Measurements from ENCODE around the gene KLK1.
"Not testable (repeated sequence)": the region's sequence is repeated elsewhere in the genome, so short reads cannot be mapped to it uniquely, and the experiment has no call there.

Gene KLK1

GRCh38 chr19:50812474-50812873 is 11.1 kb downstream of the KLK1 start:
- no peak for DNase-seq

DNA sequence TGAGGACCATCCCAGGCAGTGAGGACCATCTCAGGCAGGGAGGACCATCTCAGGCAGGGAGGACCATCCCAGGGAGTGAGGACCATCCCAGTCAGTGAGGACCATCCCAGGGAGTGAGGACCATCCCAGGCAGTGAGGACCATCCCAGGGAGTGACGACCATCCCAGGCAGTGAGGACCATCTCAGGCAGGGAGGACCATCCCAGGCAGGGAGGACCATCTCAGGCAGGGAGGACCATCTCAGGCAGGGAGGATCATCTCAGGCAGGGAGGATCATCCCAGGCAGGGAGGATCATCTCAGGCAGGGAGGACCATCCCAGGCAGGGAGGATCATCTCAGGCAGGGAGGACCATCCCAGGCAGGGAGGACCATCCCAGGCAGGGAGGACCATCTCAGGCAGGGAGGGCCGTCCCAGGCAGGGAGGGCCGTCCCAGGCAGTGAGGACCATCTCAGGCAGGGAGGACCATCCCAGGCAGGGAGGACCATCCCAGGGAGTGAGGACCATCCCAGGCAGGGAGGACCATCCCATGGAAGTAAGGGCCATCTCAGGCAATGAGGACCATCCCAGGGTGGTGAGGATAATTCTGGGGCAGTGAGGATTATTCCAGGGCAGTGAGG is 11.9 kb downstream of the KLK1 start:
- DNase-seq, result not testable (repeated sequence)

DNA sequence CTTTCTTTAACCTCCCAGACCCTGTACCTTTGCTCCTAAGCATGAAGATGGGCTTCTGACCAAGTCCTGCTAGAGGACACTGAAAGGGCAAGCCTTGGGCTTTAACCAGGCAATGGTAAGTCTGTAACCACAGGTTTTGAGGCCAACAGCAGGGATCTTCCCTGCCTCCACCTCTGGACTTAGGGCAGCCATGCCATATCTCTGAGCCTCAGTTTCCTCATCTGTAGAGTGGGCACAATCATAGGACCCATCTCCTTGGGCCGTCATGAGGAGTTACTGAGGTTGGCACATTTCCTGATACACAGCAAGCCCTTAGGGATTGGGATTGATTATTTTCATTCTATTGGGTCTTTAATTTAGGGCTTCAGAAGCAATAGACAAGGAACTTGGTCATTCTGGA is 14.7 kb downstream of the KLK1 start:
- DNase-seq, result no peak

DNA sequence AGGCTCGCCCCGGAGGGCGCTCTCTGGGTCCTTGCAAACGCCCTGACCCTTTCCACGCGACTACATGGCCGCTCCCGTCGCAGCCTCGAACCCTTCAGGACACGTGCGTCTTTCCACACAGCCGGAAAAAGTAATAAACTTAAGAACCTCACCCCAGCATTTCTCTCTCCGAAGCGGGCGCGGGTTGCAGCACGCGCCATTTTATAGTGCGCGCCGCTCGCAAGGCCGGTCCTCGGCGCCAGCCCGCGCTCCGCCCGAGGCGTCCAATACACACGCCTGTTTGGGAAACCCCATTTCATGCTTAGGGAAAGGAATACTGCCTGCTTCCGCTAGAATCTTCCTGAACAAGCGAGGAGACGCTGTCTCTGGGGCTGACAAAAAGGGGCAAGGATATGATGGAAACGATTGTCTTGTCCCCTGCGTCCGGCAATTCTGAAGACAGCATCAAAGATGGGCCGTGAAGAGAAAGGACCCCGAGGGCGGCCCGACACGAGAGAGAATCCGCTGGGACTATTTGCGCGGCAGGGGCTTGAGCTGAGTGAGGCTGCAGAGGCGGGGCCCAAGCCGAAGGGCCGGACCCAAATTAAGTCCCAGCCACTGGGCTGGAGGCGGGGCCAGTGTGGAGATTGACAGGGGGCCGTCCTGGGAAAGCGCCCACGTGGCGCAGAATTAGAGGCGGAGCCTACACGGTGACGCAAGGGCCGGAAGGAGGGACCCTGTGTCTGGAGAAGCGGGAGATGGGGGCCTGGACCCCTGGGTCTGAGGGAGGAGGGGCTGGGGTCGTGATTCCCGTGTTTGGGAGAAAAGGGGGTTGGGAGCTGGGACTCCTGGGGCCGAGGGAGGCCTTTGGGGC is 18.9 kb downstream of the KLK1 start:
- peak; percentile 99 for DNase-seq

DNA sequence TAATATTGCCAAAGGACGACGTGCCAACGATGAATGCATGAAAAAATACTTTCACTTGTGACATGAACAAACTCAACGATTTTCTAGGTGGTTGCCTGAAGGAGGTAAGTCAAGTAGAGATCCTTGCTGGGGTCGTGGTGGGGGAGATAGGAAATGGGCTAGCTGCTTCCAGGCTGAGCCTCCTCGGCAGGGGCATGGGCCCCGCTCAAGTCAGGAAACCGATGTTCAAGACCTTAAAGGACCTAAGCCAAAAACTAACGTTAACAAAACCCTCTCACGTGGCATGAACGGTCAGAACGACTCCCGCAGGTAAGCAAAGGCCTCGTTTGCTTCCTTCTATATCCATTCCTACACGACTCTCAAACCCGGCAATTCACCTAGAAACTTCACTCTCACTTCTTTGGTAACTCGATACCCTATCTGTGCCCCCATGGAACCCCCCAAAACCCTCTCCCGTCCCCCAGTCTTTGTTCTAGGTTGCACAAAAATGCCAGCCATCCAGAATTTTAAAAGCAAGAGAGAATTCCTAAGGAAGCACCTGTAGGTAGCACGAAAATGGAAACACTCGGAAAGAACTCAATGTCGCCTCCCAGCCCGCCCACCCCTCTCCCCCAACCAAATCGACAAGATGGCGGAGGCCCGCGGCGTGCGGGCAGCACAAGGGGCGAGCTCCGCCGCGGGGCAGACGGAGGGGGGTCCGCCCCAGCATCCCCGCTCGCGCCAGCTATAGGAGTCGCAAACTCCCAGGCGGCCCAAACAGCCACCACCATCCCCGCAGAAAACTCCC is 19.8 kb downstream of the KLK1 start:
- DNase-seq, result peak; percentile 47

DNA sequence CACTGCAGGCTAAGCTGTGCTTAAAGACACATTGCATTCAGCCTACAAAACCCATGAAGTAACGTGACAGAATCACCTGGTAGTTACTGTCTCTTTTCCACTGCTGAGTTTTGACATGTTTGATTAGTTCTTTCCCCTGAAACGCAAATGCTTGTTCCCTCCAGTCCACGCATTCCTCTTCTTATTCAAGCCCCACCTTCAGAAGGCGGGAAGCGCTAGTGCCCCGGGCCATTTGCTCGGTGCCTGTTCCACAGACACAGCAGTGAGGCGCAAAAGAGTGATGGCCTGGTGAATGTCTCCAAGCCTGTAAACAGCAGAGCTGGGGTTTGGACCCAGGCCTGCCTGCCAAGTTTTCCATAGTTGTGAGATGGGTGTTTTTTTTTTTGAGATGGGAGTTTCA is 22.5 kb downstream of the KLK1 start:
- no peak for DNase-seq

- no peak for DNase-seq
These were observed 24.1 kb downstream of the KLK1 start for GRCh38 chr19:50799547-50799851.

DNA sequence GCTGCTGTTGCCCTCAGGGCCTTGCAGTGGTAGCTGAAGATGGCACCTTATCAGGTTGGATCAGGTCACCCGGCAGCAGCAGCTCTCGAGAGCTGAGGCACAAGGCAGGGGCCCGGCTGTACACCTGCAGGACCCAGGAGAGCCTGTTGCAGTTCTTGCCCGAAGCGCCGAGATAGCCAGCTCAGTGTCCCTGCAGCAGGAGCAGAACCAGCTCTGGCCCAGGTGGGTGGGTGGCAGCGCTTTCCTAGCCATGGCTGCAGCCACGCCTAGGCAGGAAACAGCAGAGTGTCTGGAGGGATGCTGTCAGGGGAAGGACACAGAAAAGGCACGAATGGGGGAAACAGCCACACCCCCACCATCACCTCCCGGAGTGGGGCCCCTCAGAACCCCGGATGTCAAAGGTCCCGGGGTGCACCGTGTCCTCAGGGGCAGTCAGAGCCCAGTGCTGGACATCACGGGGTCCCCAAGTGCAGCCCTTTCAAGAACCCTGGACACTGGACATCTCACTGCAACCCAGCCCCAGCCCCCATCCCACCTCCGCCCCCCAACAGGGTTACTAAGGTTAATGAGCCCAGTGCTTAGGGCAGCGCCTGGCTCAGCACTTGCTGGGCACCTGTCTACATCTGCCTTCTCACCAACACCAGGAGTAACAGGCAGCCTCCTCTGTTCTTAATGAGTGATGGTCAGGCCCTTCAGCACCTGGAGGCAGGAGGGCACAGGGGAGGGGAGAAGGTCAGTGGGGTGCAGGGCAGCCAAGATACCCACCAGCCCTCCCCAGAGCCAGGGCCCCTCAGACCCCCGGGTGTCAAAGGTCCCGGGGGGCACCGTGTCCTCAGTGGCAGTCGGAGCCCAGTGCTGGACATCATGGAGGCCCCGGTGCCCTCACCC is 24.7 kb downstream of the KLK1 start:
- no peak for DNase-seq

DNA sequence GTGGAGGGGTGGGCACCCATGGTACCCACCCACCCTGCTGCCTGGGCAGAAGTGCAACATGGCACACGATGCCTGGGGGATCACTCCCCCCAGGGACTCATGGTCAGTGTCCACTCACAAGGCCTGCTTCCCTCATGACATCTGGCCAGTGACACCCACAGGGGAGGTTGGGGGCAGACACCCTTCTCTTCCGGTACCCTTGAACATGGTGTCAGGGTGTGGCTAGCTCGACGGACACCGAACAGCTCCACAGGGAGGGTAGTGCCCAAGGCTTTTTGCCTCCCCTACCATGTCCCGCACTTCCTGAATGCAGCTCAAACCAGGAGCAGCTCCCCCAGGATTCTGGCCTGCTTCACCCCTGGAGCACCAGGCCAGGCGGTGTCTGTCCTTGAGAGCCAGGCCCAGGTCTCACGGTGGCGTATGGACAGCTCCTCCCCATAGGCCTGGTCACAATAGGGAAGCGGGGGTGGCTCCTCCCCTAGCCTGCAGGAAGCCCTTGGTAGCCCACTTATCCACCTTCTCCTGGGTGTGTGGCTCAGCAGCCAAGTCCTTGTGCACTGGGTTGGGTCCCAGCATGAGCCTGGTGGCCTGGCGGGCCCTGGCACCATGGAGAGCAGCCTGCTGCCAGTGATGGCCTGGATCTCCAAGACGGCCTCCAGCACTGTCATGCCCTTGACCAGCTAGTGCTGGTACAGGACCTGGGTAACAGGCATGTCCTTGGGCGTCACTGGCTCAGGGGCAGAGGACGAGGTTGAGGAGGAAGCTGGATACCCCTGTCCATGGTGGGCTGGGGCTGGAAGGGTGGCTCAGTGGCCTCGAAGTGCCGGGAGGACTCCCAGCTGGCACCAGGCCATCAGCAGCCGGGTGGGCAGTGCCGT is 25.6 kb downstream of the KLK1 start:
- no peak for DNase-seq

GRCh38 chr19:50797429-50797780 is 26.2 kb downstream of the KLK1 start:
- DNase-seq, result no peak

- no peak for DNase-seq
These were observed 26.8 kb downstream of the KLK1 start for GRCh38 chr19:50796634-50797428.

- DNase-seq, result no peak
These were observed 27.4 kb downstream of the KLK1 start for GRCh38 chr19:50796128-50796633.

DNA sequence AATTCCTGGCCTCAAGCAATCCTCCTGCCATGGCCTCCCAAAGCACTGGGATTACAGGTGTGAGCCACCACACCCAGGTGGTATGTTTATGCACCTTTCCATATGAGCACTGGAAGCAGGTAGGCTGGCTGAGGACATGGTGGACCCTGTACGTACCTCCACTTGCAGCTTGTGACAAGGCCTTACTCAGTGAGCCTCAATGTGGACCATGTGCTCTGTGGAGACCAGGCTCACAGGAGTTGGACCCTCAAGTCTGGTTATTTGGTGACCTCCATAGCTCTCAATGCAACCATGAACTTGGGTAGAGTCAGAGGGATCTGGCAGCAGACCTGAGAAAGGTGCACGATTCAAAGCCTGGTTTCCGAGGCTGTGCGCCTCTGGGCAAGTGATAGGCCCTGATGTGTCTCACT is 27.9 kb downstream of the KLK1 start:
- no peak for DNase-seq

- DNase-seq, result no peak
These were observed 28.5 kb downstream of the KLK1 start for GRCh38 chr19:50794876-50795663.

GRCh38 chr19:50794074-50794875 is 29.3 kb downstream of the KLK1 start:
- no peak for DNase-seq

- DNase-seq, result no peak
These were observed 30.0 kb downstream of the KLK1 start for GRCh38 chr19:50793558-50794065.

- DNase-seq, result no peak
These were observed 31.0 kb downstream of the KLK1 start for GRCh38 chr19:50792272-50793250.

Data from stimulated activated CD4-positive, alpha-beta T cell treated with anti-CD3 and anti-CD28 coated beads, Interleukin-1b, Interleukin-23, amount 100 ng/mL, for 48 hours (primary cell).